Heart left ventricle (tissue), 16 donors: Measurements from ENCODE around the gene CTDSPL2. TPM values are rescaled to one million over a fixed set of nuclear protein-coding genes. Genes with fewer than 3 reads are reported as not detected.

ENCODE experiments used
- ATAC-seq, 4 donors: fragments of 200-7000 bp; cut with Tn5 transposase; one replicate each; pipeline ENCODE4 v1.9.1; 2020 to 2022; ENCODE audit warnings: moderate library complexity in 4 of 4, mild to moderate bottlenecking in 3 of 4, moderate number of reproducible peaks in 1 of 4
- DNase-seq, 5 donors: peaks; one replicate each; pipeline ENCODE4 v3.0.0-alpha.2; 2020
- H3K27ac ChIP-seq, 12 donors: fragments of 200-600 bp; sonication (generic) in 4 of 12; one replicate each; pipeline versions ENCODE4 v1.5.0 to v1.8.0; 2016 to 2022; ENCODE audit warnings: mild to moderate bottlenecking in 2 of 12
- H3K27me3 ChIP-seq, 9 donors: fragments of 200-600 bp; sonication (generic) in 2 of 9; one replicate each; pipeline versions ENCODE4 v1.5.1 to v1.8.0; 2016 to 2022; ENCODE audit warnings: mild to moderate bottlenecking in 3 of 9
- H3K36me3 ChIP-seq, 9 donors: fragments of 200-600 bp; sonication (generic) in 2 of 9; one replicate each; pipeline versions ENCODE4 v1.5.0 to v1.8.0; 2018 to 2022; ENCODE audit warnings: mild to moderate bottlenecking in 2 of 9
- H3K4me1 ChIP-seq, 12 donors: fragments of 200-600 bp; sonication (generic) in 4 of 12; one replicate each; pipeline versions ENCODE4 v1.5.0 to v1.8.0; 2016 to 2022; ENCODE audit warnings: mild to moderate bottlenecking in 3 of 12
- H3K4me3 ChIP-seq, 12 donors: fragments of 200-600 bp; sonication (generic) in 4 of 12; one replicate each; pipeline versions ENCODE4 v1.5.0 to v1.8.0; 2017 to 2022; ENCODE audit warnings: mild to moderate bottlenecking in 9 of 12, moderate library complexity in 4 of 12
- H3K9me3 ChIP-seq, 12 donors: fragments of 200-600 bp; sonication (generic) in 4 of 12; one replicate each; pipeline versions ENCODE4 v1.5.0 to v1.8.0; 2016 to 2022; ENCODE audit warnings: mild to moderate bottlenecking in 1 of 12
- CTCF ChIP-seq, 12 donors: fragments of 200-600 bp; sonication (generic) in 4 of 12; IDR thresholded peaks; one replicate each; pipeline versions ENCODE4 v1.5.0 to v1.8.0; 2018 to 2022; ENCODE audit warnings: antibody characterized with exemption in 12 of 12, mild to moderate bottlenecking in 5 of 12
- POLR2A ChIP-seq, 2 donors: fragments of 450-650 bp; IDR thresholded peaks; one replicate each; pipeline ENCODE4 v1.6.1; 2017; ENCODE audit warnings: antibody characterized with exemption in 2 of 2, mild to moderate bottlenecking in 2 of 2, moderate library complexity in 2 of 2
- WGBS, 4 donors: extraction: QIAGEN DNeasy Blood & Tissue Kit in 2 of 4; methylation state at CpG; one replicate each; pipeline versions ENCODE4 v1.1.5 to v1.1.7; 2013 to 2018; 5-methylcytosine and 5-hydroxymethylcytosine counted together
- intact Hi-C, 10 donors: fragments of 100-400 bp; cut with DNase I; formaldehyde crosslinking; loops; one replicate each; pipeline versions ENCODE4 v1.11.1 to v1.14.2; 2022
- polyA plus RNA-seq, 2 donors: library from polyadenylated mRNA; stranded (reverse); fragments of 200-250 nt; gene quantifications; one replicate each; pipeline ENCODE4 v1.2.3, GENCODE V29; 2013
- total RNA-seq, 9 donors: library from RNA; depleted of rRNA in 2 of 9; stranded (reverse); fragments of >200 nt in 2 of 9; fragmentation: NEBNext Ultra II Directional in 3 of 9; extraction: Animal tissue kit (Norgen Biotek cat#: 25700) in 3 of 9; gene quantifications; one replicate each; pipeline versions ENCODE4 v1.1.0 to v1.2.4, GENCODE V29; 2016 to 2023
- donor health status: ischemic (EF 13 %, LVEDD 7.1; RV severe dilation, severe dysfunction).
- donor health status: healthy with polysubstance abuse.
- donor health status: DM: no; HTN: yes; CAD: no.
- donor health status: DM: no; HTN: no; CAD: no.
- donor health status: ischemic (EF 25% LVEDD 6.9; RV normal size, moderate dysfunction).
- donor health status: ischemic (EF 25% LVEDD 5.7; RV mildly dilated, moderate dysfunction).
- donor health status: healthy.
- donor health status: DM: yes; HTN: yes; CAD: no.
- donor health status: ischemic (EF 35%, LVEDD 5.7; RV mildly dilated, moderate dysfunction).
- donor health status: nonischemic (EF 11% LVEDD 7.7; RV severe dilation, severe dysfunction).
- donor health status: DM: yes; HTN: yes; CAD: no.
- donor health status: PGD.
- donor health status: ischemic (EF 29% LVEDD 5.4; RV normal size, mild dysfunction).
- donor health status: nonischemic (EF 23%, LVEDD 6.1; RV moderate dilation, normal function).

The CTDSPL2 gene
- total and polyA plus RNA-seq, 11 donors = 3.0 to 27.6 (median 18.3) TPM

GRCh38 chr15:44458429-44458828 lies 31.0 kb downstream of the CTDSPL2 start:
- TF ChIP-seq POLR2A (IDR thresholded peaks at IDR 0.05) (no peak), CTCF (IDR thresholded peaks at IDR 0.05) (no peak)
- H3K4me3 ChIP-seq = no peak overlapping the region
- peaks cover 0 to 17% (median 0%) of the 10 kb centered on the region in 12 donors for H3K4me1 ChIP-seq
- no peak for DNase-seq
- ATAC-seq = no peak
- H3K9me3 ChIP-seq = peaks cover 0 to 9% (median 0%) of the 10 kb centered on the region in 12 donors
- intact Hi-C loops = no loop called here
- no peaks in the 10 kb centered on the region for H3K27me3 ChIP-seq
- WGBS, 4 donors = 66 to 76% (median 70%) methylated on average over 4 of the region's 4 CpGs
- H3K36me3 ChIP-seq = peaks cover 0 to 37% (median 26%) of the 10 kb centered on the region in 9 donors
- H3K27ac ChIP-seq = no peak overlapping the region

DNA sequence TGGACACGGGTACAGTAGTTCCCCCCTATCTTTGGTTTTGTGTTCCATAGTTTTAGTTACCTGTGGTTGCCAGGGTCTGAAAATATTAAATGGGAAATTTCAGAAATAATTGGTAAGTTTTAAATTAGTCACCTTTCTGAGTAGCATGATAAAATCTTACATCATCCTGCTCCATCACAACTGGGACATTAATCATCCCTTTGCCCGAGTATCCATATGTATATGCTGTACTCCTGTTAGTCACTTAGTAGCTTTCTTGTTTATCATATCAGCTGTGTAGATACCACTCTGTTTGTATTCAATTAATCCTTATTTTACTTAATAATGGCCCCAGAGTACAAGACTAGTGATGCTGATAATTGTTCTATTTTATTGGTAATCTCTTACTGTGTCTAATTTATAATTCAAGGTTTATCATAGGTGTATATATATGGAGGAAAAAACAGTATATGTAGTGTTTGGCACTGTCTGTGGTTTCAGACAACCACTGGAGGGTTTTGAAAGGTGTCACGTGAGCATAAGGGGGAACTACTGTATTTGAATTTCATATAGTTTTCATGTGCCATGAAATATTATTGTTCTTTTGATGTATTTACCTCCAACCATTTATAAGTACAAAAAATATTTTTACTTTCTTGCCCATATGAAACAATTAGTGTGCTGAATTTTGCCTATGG lies 41.4 kb downstream of the CTDSPL2 start:
- TF ChIP-seq POLR2A (IDR thresholded peaks at IDR 0.05) = no peak
- no peak for TF ChIP-seq CTCF (IDR thresholded peaks at IDR 0.05)
- ATAC-seq (no peak), DNase-seq (no peak)
- Histone ChIP-seq H3K27me3 (no peaks in the 10 kb centered on the region), H3K9me3 (peaks cover 0 to 12% (median 0%) of the 10 kb centered on the region in 12 donors), H3K4me1 (no peaks in the 10 kb centered on the region), H3K27ac (no peak overlapping the region), H3K4me3 (no peak overlapping the region), H3K36me3 (peaks cover 0 to 29% (median 18%) of the 10 kb centered on the region in 9 donors)
- WGBS, 4 donors = 79 to 88% (median 83%) methylated on average over 3 of the region's 3 CpGs
- intact Hi-C loops = no loop called here

- no peak overlapping the region for H3K27ac ChIP-seq
- WGBS, 4 donors = 94 to 98% (median 97%) methylated on average over 2 of the region's 2 CpGs
- ATAC-seq = no peak
- intact Hi-C loops = no loop called here
- H3K27me3 ChIP-seq = no peaks in the 10 kb centered on the region
- H3K4me1 ChIP-seq = no peaks in the 10 kb centered on the region
- peaks cover 0 to 12% (median 0%) of the 10 kb centered on the region in 12 donors for H3K9me3 ChIP-seq
- TF ChIP-seq CTCF (IDR thresholded peaks at IDR 0.05) (no peak), POLR2A (IDR thresholded peaks at IDR 0.05) (no peak)
- H3K36me3 ChIP-seq = peaks cover 0 to 30% (median 8%) of the 10 kb centered on the region in 9 donors
- no peak for DNase-seq
- no peak overlapping the region for H3K4me3 ChIP-seq
Observed at GRCh38 chr15:44471885-44472455, 44.5 kb downstream of the CTDSPL2 start.

- no peak overlapping the region for H3K4me3 ChIP-seq
- no peak overlapping the region for H3K27ac ChIP-seq
- 92 to 100% (median 95%) methylated on average over 2 of the region's 2 CpGs for WGBS, 4 donors
- H3K4me1 ChIP-seq = peaks cover 0 to 7% (median 0%) of the 10 kb centered on the region in 12 donors
- intact Hi-C loops = no loop called here
- ATAC-seq (no peak), DNase-seq (no peak)
- no peaks in the 10 kb centered on the region for H3K27me3 ChIP-seq
- no peaks in the 10 kb centered on the region for H3K9me3 ChIP-seq
- H3K36me3 ChIP-seq = peaks cover 0 to 18% (median 3%) of the 10 kb centered on the region in 9 donors
- TF ChIP-seq CTCF (IDR thresholded peaks at IDR 0.05) (no peak), POLR2A (IDR thresholded peaks at IDR 0.05) (no peak)
Observed at GRCh38 chr15:44479343-44479742, 51.9 kb downstream of the CTDSPL2 start.
